Parathyroid adenoma (tissue), 2 donors: ENCODE results near the gene PGM2.

Experiments
- H2AFZ ChIP-seq: fragments of 300-600 bp; sonication (generic); one replicate; pipeline ENCODE4 v1.7.0; 2017; ENCODE audit warnings: antibody characterized with exemption, mild to moderate bottlenecking
- H3K27ac ChIP-seq: fragments of 300-600 bp; sonication (generic); one replicate; pipeline ENCODE4 v1.7.0; 2017
- H3K27me3 ChIP-seq: fragments of 300-600 bp; sonication (generic); one replicate; pipeline ENCODE4 v1.7.0; 2017; ENCODE audit warnings: low read length; ENCODE audit not compliant: control insufficient read depth, insufficient read depth
- H3K36me3 ChIP-seq: fragments of 300-600 bp; sonication (generic); one replicate; pipeline ENCODE4 v1.7.0; 2017; ENCODE audit warnings: low read length; ENCODE audit not compliant: control insufficient read depth, insufficient read depth
- H3K4me1 ChIP-seq: fragments of 300-600 bp; sonication (generic); one replicate; pipeline ENCODE4 v1.7.0; 2017; ENCODE audit warnings: control low read depth
- H3K4me2 ChIP-seq: fragments of 300-600 bp; sonication (generic); one replicate; pipeline ENCODE4 v1.7.0; 2017; ENCODE audit warnings: low read length
- H3K4me3 ChIP-seq: fragments of 300-600 bp; sonication (generic); one replicate; pipeline ENCODE4 v1.7.0; 2017; ENCODE audit warnings: low read depth, low read length
- H3K79me2 ChIP-seq: fragments of 300-600 bp; sonication (generic); one replicate; pipeline ENCODE4 v1.7.0; 2017; ENCODE audit warnings: control low read depth
- H3K9ac ChIP-seq: fragments of 300-600 bp; sonication (generic); one replicate; pipeline ENCODE4 v1.7.0; 2017; ENCODE audit warnings: mild to moderate bottlenecking
- H3K9me3 ChIP-seq: fragments of 300-600 bp; sonication (generic); one replicate; pipeline ENCODE4 v1.7.0; 2017; ENCODE audit warnings: low read length; ENCODE audit not compliant: control insufficient read depth
- CTCF ChIP-seq: fragments of 300-600 bp; sonication (generic); IDR thresholded peaks from one replicate; pipeline ENCODE4 v1.7.0; 2017; ENCODE audit warnings: antibody characterized with exemption, mild to moderate bottlenecking
- donor health status: primary hyperparathyroidism.

Gene PGM2

GRCh38 chr4:37902738-37903693 is 76.5 kb downstream of the PGM2 start:
- no peak overlapping the region for H2AFZ ChIP-seq
- H3K4me3 ChIP-seq = no peak overlapping the region
- no peaks in the 10 kb centered on the region for H3K27me3 ChIP-seq
- H3K4me2 ChIP-seq = peak overlapping the region; percentile 21
- H3K4me1 ChIP-seq = no peaks in the 10 kb centered on the region
- H3K9me3 ChIP-seq = no peaks in the 10 kb centered on the region
- no peak overlapping the region for H3K27ac ChIP-seq
- H3K36me3 ChIP-seq = no peaks in the 10 kb centered on the region
- H3K9ac ChIP-seq = no peak overlapping the region
- no peaks in the 10 kb centered on the region for H3K79me2 ChIP-seq
- no peak for TF ChIP-seq CTCF

DNA sequence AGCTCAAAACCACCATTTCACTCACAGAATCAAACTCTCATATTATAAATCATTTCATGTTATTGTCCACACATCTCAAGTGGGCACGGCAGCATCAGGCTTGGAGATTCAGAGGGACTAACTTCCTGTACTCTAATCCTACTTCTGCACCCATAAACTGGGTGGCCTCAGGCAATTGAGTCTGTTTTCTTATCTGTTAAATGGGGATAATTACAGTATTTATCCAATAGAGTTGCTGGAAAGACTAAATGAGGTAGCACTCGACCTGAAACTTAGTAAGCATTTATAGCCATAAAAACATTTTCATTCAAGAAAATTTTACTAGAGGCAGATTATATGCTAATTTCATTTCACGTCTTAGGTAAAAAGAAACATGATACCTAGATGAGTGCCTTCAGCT is 77.4 kb downstream of the PGM2 start:
- Histone ChIP-seq H3K27me3 (no peaks in the 10 kb centered on the region), H2AFZ (no peak overlapping the region), H3K9me3 (no peaks in the 10 kb centered on the region), H3K27ac (no peak overlapping the region), H3K9ac (no peak overlapping the region), H3K4me3 (no peak overlapping the region), H3K36me3 (no peaks in the 10 kb centered on the region), H3K4me2 (no peak overlapping the region), H3K4me1 (no peaks in the 10 kb centered on the region), H3K79me2 (no peaks in the 10 kb centered on the region)
- no peak for TF ChIP-seq CTCF

- TF ChIP-seq CTCF = no peak
- no peak overlapping the region for H3K4me2 ChIP-seq
- H3K4me1 ChIP-seq = no peaks in the 10 kb centered on the region
- no peaks in the 10 kb centered on the region for H3K36me3 ChIP-seq
- no peak overlapping the region for H3K4me3 ChIP-seq
- H2AFZ ChIP-seq = no peak overlapping the region
- no peaks in the 10 kb centered on the region for H3K27me3 ChIP-seq
- no peaks in the 10 kb centered on the region for H3K9me3 ChIP-seq
- H3K79me2 ChIP-seq = no peaks in the 10 kb centered on the region
- no peak overlapping the region for H3K9ac ChIP-seq
- no peak overlapping the region for H3K27ac ChIP-seq
Measured at GRCh38 chr4:37904824-37905223, 78.3 kb downstream of the PGM2 start.

GRCh38 chr4:37905533-37906169 is 79.2 kb downstream of the PGM2 start:
- H3K27me3 ChIP-seq = no peaks in the 10 kb centered on the region
- no peak overlapping the region for H3K27ac ChIP-seq
- no peaks in the 10 kb centered on the region for H3K4me1 ChIP-seq
- no peak overlapping the region for H3K9ac ChIP-seq
- no peaks in the 10 kb centered on the region for H3K79me2 ChIP-seq
- no peak overlapping the region for H2AFZ ChIP-seq
- H3K4me3 ChIP-seq = no peak overlapping the region
- H3K4me2 ChIP-seq = no peak overlapping the region
- TF ChIP-seq CTCF = no peak
- H3K9me3 ChIP-seq = no peaks in the 10 kb centered on the region
- no peaks in the 10 kb centered on the region for H3K36me3 ChIP-seq
